Transverse colon (tissue), 4 donors: Measurements from ENCODE around the gene HOXB5.

Source experiments
- CTCF ChIP-seq, 5 experiments: fragments of 200-600 bp in 3 of 5; fragments of 450-650 bp in 2 of 5; sonication (generic) in 3 of 5; IDR thresholded peaks; 1 replicate in 2 of 5; 2 replicates in 3 of 5; pipeline ENCODE4 v1.5.1; 2016 to 2017; ENCODE audit warnings: antibody characterized with exemption in 5 of 5, inconsistent platforms in 3 of 5, mild to moderate bottlenecking in 2 of 5, moderate library complexity in 1 of 5
- EP300 ChIP-seq: sonication (generic); formaldehyde crosslinking; IDR thresholded peaks from one replicate; pipeline ENCODE4 v1.6.1; 2017; ENCODE audit warnings: antibody characterized with exemption, low read depth
- POLR2A ChIP-seq: fragments of 450-650 bp; IDR thresholded peaks from one replicate; pipeline ENCODE4 v1.6.1; 2016; ENCODE audit warnings: antibody characterized with exemption, mild to moderate bottlenecking, moderate library complexity
- POLR2AphosphoS5 ChIP-seq, 3 donors: sonication (generic); formaldehyde crosslinking; IDR thresholded peaks; one replicate each; pipeline ENCODE4 v1.6.1; 2016; ENCODE audit warnings: antibody characterized with exemption in 3 of 3

- TF ChIP-seq POLR2A (no peak), CTCF (IDR thresholded peaks at IDR 0.05) (no peak), EP300 (no peak), POLR2AphosphoS5 (IDR thresholded peaks at IDR 0.05) (no peak)
Measured at GRCh38 chr17:48553826-48554225, 39.8 kb downstream of the HOXB5 start.
